Measurements from ENCODE around the gene MMP8.

Gene MMP8

GRCh38 chr11:102719620-102720277 lies 5.0 kb downstream of the MMP8 start:
- no peaks in the 10 kb centered on the region for H3K27me3 ChIP-seq (ENCODE audit: insufficient read depth, low read length)
- no peak overlapping the region for H3K27ac ChIP-seq (ENCODE audit: low read depth, low read length)
- H3K36me3 ChIP-seq (ENCODE audit: control insufficient read depth in 1 of 2, insufficient read depth in 2 of 2, low read length in 2 of 2), result no peaks in the 10 kb centered on the region
- DNase-seq, result peak in 1 of 2 donors; percentile 14
- WGBS (ENCODE audit: extremely low coverage, insufficient coverage, insufficient read length), result no CpG with 5 or more reads among the region's 4 CpGs
- H3K79me2 ChIP-seq (ENCODE audit: control insufficient read depth, insufficient read depth, low read length, poor library complexity), result no peaks in the 10 kb centered on the region
- H2BK5ac ChIP-seq (ENCODE audit: low read depth, low read length, poor library complexity), result no peak overlapping the region
- no peak overlapping the region for H3K9ac ChIP-seq (ENCODE audit: low read length)
- H4K12ac ChIP-seq (ENCODE audit: low read depth, low read length), result no peak overlapping the region
- no peak overlapping the region for H4K91ac ChIP-seq (ENCODE audit: low read depth, low read length)
- no peak overlapping the region for H3K4me3 ChIP-seq (ENCODE audit: low read depth, low read length)
- no peaks in the 10 kb centered on the region for H3K4me1 ChIP-seq (ENCODE audit: control insufficient read depth in 1 of 2, insufficient read depth in 2 of 2, low read length in 2 of 2)
- no peak overlapping the region for H3K4ac ChIP-seq (ENCODE audit: low read depth, low read length)
- H3K23ac ChIP-seq (ENCODE audit: low read length), result no peak overlapping the region
- no peak overlapping the region for H2BK12ac ChIP-seq (ENCODE audit: low read length)
- H2AK5ac ChIP-seq (ENCODE audit: low read length), result no peak overlapping the region
- H2AFZ ChIP-seq (ENCODE audit: insufficient read depth, low read length, poor library complexity), result no peak overlapping the region
- H4K8ac ChIP-seq (ENCODE audit: low read depth, low read length), result no peak overlapping the region
- no peak overlapping the region for H3K14ac ChIP-seq (ENCODE audit: low read length)
- H3K9me3 ChIP-seq (ENCODE audit: insufficient read depth, low read depth, low read length), result no peaks in the 10 kb centered on the region
- H3K18ac ChIP-seq (ENCODE audit: low read length), result no peak overlapping the region
- H3K4me2 ChIP-seq (ENCODE audit: low read length), result no peak overlapping the region
- H3K79me1 ChIP-seq (ENCODE audit: low read length), result no peaks in the 10 kb centered on the region
- H2BK120ac ChIP-seq (ENCODE audit: insufficient read depth, low read length, poor library complexity), result no peak overlapping the region

GRCh38 chr11:102717280-102717679 lies 7.5 kb downstream of the MMP8 start:
- Histone ChIP-seq H3K36me3 (ENCODE audit: control insufficient read depth in 1 of 2, insufficient read depth in 2 of 2, low read length in 2 of 2) (no peaks in the 10 kb centered on the region), H3K18ac (ENCODE audit: low read length) (no peak overlapping the region), H2AFZ (ENCODE audit: insufficient read depth, low read length, poor library complexity) (no peak overlapping the region), H2BK5ac (ENCODE audit: low read depth, low read length, poor library complexity) (no peak overlapping the region), H3K9ac (ENCODE audit: low read length) (no peak overlapping the region), H3K79me2 (ENCODE audit: control insufficient read depth, insufficient read depth, low read length, poor library complexity) (no peaks in the 10 kb centered on the region), H3K27me3 (ENCODE audit: insufficient read depth, low read length) (no peaks in the 10 kb centered on the region), H3K4me3 (ENCODE audit: low read depth, low read length) (no peak overlapping the region), H3K9me3 (ENCODE audit: insufficient read depth, low read depth, low read length) (no peaks in the 10 kb centered on the region), H2BK12ac (ENCODE audit: low read length) (no peak overlapping the region), H3K23ac (ENCODE audit: low read length) (no peak overlapping the region), H2BK120ac (ENCODE audit: insufficient read depth, low read length, poor library complexity) (no peak overlapping the region), H3K4ac (ENCODE audit: low read depth, low read length) (no peak overlapping the region), H2AK5ac (ENCODE audit: low read length) (no peak overlapping the region), H3K14ac (ENCODE audit: low read length) (no peak overlapping the region), H4K12ac (ENCODE audit: low read depth, low read length) (no peak overlapping the region), H4K91ac (ENCODE audit: low read depth, low read length) (no peak overlapping the region), H4K8ac (ENCODE audit: low read depth, low read length) (no peak overlapping the region), H3K79me1 (ENCODE audit: low read length) (no peaks in the 10 kb centered on the region), H3K4me1 (ENCODE audit: control insufficient read depth in 1 of 2, insufficient read depth in 2 of 2, low read length in 2 of 2) (no peaks in the 10 kb centered on the region), H3K27ac (ENCODE audit: low read depth, low read length) (no peak overlapping the region), H3K4me2 (ENCODE audit: low read length) (no peak overlapping the region)
- no peak for DNase-seq

- Histone ChIP-seq H3K4ac (ENCODE audit: low read depth, low read length) (no peak overlapping the region), H2BK12ac (ENCODE audit: low read length) (no peak overlapping the region), H4K91ac (ENCODE audit: low read depth, low read length) (no peak overlapping the region), H3K4me3 (ENCODE audit: low read depth, low read length) (no peak overlapping the region), H2AFZ (ENCODE audit: insufficient read depth, low read length, poor library complexity) (no peak overlapping the region), H3K79me1 (ENCODE audit: low read length) (no peaks in the 10 kb centered on the region), H4K12ac (ENCODE audit: low read depth, low read length) (no peak overlapping the region), H3K4me2 (ENCODE audit: low read length) (no peak overlapping the region), H3K79me2 (ENCODE audit: control insufficient read depth, insufficient read depth, low read length, poor library complexity) (no peaks in the 10 kb centered on the region), H4K8ac (ENCODE audit: low read depth, low read length) (no peak overlapping the region), H3K14ac (ENCODE audit: low read length) (no peak overlapping the region), H2BK5ac (ENCODE audit: low read depth, low read length, poor library complexity) (no peak overlapping the region), H3K4me1 (ENCODE audit: control insufficient read depth in 1 of 2, insufficient read depth in 2 of 2, low read length in 2 of 2) (no peaks in the 10 kb centered on the region), H2AK5ac (ENCODE audit: low read length) (no peak overlapping the region), H3K23ac (ENCODE audit: low read length) (no peak overlapping the region), H3K9me3 (ENCODE audit: insufficient read depth, low read depth, low read length) (no peaks in the 10 kb centered on the region), H3K36me3 (ENCODE audit: control insufficient read depth in 1 of 2, insufficient read depth in 2 of 2, low read length in 2 of 2) (no peaks in the 10 kb centered on the region), H3K27me3 (ENCODE audit: insufficient read depth, low read length) (no peaks in the 10 kb centered on the region), H2BK120ac (ENCODE audit: insufficient read depth, low read length, poor library complexity) (no peak overlapping the region), H3K27ac (ENCODE audit: low read depth, low read length) (no peak overlapping the region), H3K18ac (ENCODE audit: low read length) (no peak overlapping the region), H3K9ac (ENCODE audit: low read length) (no peak overlapping the region)
- WGBS (ENCODE audit: extremely low coverage, insufficient coverage, insufficient read length), result no CpG with 5 or more reads among the region's 1 CpG
- no peak for DNase-seq
These were observed 8.2 kb downstream of the MMP8 start for GRCh38 chr11:102716527-102716926.

GRCh38 chr11:102712137-102712536 lies 12.6 kb downstream of the MMP8 start:
- Histone ChIP-seq H3K18ac (ENCODE audit: low read length) (no peak overlapping the region), H3K27me3 (ENCODE audit: insufficient read depth, low read length) (no peaks in the 10 kb centered on the region), H3K23ac (ENCODE audit: low read length) (no peak overlapping the region)

More at GRCh38 chr11:102712137-102712536, 12.6 kb downstream of the MMP8 start:
- WGBS (ENCODE audit: extremely low coverage, insufficient coverage, insufficient read length), result no CpG with 5 or more reads among the region's 3 CpGs
- no peak for DNase-seq
- no peak overlapping the region for H3K14ac ChIP-seq (ENCODE audit: low read length)
- H2AFZ ChIP-seq (ENCODE audit: insufficient read depth, low read length, poor library complexity), result no peak overlapping the region
- H2BK12ac ChIP-seq (ENCODE audit: low read length), result no peak overlapping the region
- no peaks in the 10 kb centered on the region for H3K79me2 ChIP-seq (ENCODE audit: control insufficient read depth, insufficient read depth, low read length, poor library complexity)
- no peak overlapping the region for H2AK5ac ChIP-seq (ENCODE audit: low read length)
- H3K4me3 ChIP-seq (ENCODE audit: low read depth, low read length), result no peak overlapping the region
- no peak overlapping the region for H4K8ac ChIP-seq (ENCODE audit: low read depth, low read length)
- no peak overlapping the region for H3K4ac ChIP-seq (ENCODE audit: low read depth, low read length)
- H4K12ac ChIP-seq (ENCODE audit: low read depth, low read length), result no peak overlapping the region
- H3K4me2 ChIP-seq (ENCODE audit: low read length), result no peak overlapping the region
- no peaks in the 10 kb centered on the region for H3K4me1 ChIP-seq (ENCODE audit: control insufficient read depth in 1 of 2, insufficient read depth in 2 of 2, low read length in 2 of 2)
- H3K9ac ChIP-seq (ENCODE audit: low read length), result no peak overlapping the region
- H3K79me1 ChIP-seq (ENCODE audit: low read length), result no peaks in the 10 kb centered on the region
- no peaks in the 10 kb centered on the region for H3K9me3 ChIP-seq (ENCODE audit: insufficient read depth, low read depth, low read length)
- no peak overlapping the region for H3K27ac ChIP-seq (ENCODE audit: low read depth, low read length)
- no peak overlapping the region for H2BK120ac ChIP-seq (ENCODE audit: insufficient read depth, low read length, poor library complexity)
- no peaks in the 10 kb centered on the region for H3K36me3 ChIP-seq (ENCODE audit: control insufficient read depth in 1 of 2, insufficient read depth in 2 of 2, low read length in 2 of 2)
- no peak overlapping the region for H4K91ac ChIP-seq (ENCODE audit: low read depth, low read length)
- no peak overlapping the region for H2BK5ac ChIP-seq (ENCODE audit: low read depth, low read length, poor library complexity)
